Neuronal stem cell (in vitro differentiated cells): ENCODE results near the gene DNAH8.

ENCODE experiments used
- DNase-seq: peaks from one replicate; pipeline ENCODE4 v3.0.0-alpha.2; 2013; ENCODE audit warnings: low spot score
- H2AFZ ChIP-seq: one replicate; pipeline ENCODE4 v1.6.1; 2013; ENCODE audit warnings: mild to moderate bottlenecking, low read length, inconsistent platforms
- H2AK5ac ChIP-seq: 2 replicates; pipeline ENCODE4 v1.6.1; 2013; ENCODE audit warnings: low read depth, mild to moderate bottlenecking, inconsistent platforms, low read length, moderate library complexity, mixed read lengths
- H2BK120ac ChIP-seq: 2 replicates; pipeline ENCODE4 v1.6.1; 2013; ENCODE audit warnings: low read depth, mild to moderate bottlenecking, inconsistent platforms, low read length, moderate library complexity, mixed read lengths
- H2BK12ac ChIP-seq: one replicate; pipeline ENCODE4 v1.6.1; 2013; ENCODE audit warnings: low read length, inconsistent platforms
- H2BK15ac ChIP-seq: 2 replicates; pipeline ENCODE4 v1.6.1; 2013; ENCODE audit warnings: mild to moderate bottlenecking, low read length, inconsistent platforms, mixed read lengths
- H2BK5ac ChIP-seq: one replicate; pipeline ENCODE4 v1.6.1; 2013; ENCODE audit warnings: inconsistent platforms, mild to moderate bottlenecking, low read length, moderate library complexity
- H3K14ac ChIP-seq: one replicate; pipeline ENCODE4 v1.6.1; 2013; ENCODE audit warnings: low read length, inconsistent platforms
- H3K18ac ChIP-seq: 2 replicates; pipeline ENCODE4 v1.6.1; 2013; ENCODE audit warnings: low read length, inconsistent platforms
- H3K23ac ChIP-seq: 2 replicates; pipeline ENCODE4 v1.6.1; 2013; ENCODE audit warnings: low read depth, mild to moderate bottlenecking, mixed read lengths, low read length, inconsistent platforms; ENCODE audit not compliant: poor library complexity
- H3K27ac ChIP-seq: replicated peaks from 3 replicates; pipeline ENCODE4 v1.5.1; 2013; ENCODE audit warnings: low read length, inconsistent platforms
- H3K27me3 ChIP-seq, 3 experiments: 2 replicates each; pipeline ENCODE4 v1.6.1; 2013; ENCODE audit warnings: low read length in 3 of 3, mild to moderate bottlenecking in 2 of 3, inconsistent platforms in 1 of 3, low read depth in 1 of 3, mixed read lengths in 1 of 3, moderate library complexity in 1 of 3; ENCODE audit not compliant: control insufficient read depth in 3 of 3, insufficient read depth in 3 of 3
- H3K36me3 ChIP-seq, 2 donors: replicated peaks in 1 of 2; 2 replicates each; pipeline ENCODE4 v1.6.1; 2013; ENCODE audit warnings: low read length in 2 of 2; ENCODE audit not compliant: control insufficient read depth in 2 of 2, insufficient read depth in 2 of 2
- H3K4ac ChIP-seq: 2 replicates; pipeline ENCODE4 v1.6.1; 2013; ENCODE audit warnings: inconsistent platforms, mild to moderate bottlenecking, low read length, moderate library complexity
- H3K4me1 ChIP-seq, 2 donors: 1 replicate in 1 of 2; 2 replicates in 1 of 2; pipeline ENCODE4 v1.6.1; 2013; ENCODE audit warnings: low read length in 2 of 2, low read depth in 1 of 2; ENCODE audit not compliant: control insufficient read depth in 2 of 2, insufficient read depth in 1 of 2
- H3K4me2 ChIP-seq: one replicate; pipeline ENCODE4 v1.6.1; 2013; ENCODE audit warnings: mild to moderate bottlenecking, low read length, inconsistent platforms; ENCODE audit not compliant: insufficient read depth, poor library complexity, severe bottlenecking
- H3K4me3 ChIP-seq, 2 donors: 2 replicates each; pipeline ENCODE4 v1.5.1; 2013; ENCODE audit warnings: low read length in 2 of 2, mild to moderate bottlenecking in 2 of 2, inconsistent platforms in 1 of 2, moderate library complexity in 1 of 2
- H3K79me1 ChIP-seq: one replicate; pipeline ENCODE4 v1.6.1; 2013; ENCODE audit warnings: low read depth, mild to moderate bottlenecking, inconsistent platforms, low read length, moderate library complexity
- H3K9ac ChIP-seq: one replicate; pipeline ENCODE4 v1.6.1; 2013; ENCODE audit warnings: mild to moderate bottlenecking, low read depth, low read length, inconsistent platforms; ENCODE audit not compliant: poor library complexity
- H3K9me3 ChIP-seq, 2 donors: replicated peaks in 1 of 2; 2 replicates each; pipeline versions ENCODE3 to v1.6.1; 2013; ENCODE audit warnings: low read length in 2 of 2, mild to moderate bottlenecking in 2 of 2, inconsistent platforms in 1 of 2, low read depth in 1 of 2, mixed read lengths in 1 of 2, moderate library complexity in 1 of 2; ENCODE audit not compliant: control insufficient read depth in 2 of 2, insufficient read depth in 1 of 2
- H4K8ac ChIP-seq: one replicate; pipeline ENCODE4 v1.6.1; 2013; ENCODE audit warnings: low read depth, mild to moderate bottlenecking, inconsistent platforms, low read length, moderate library complexity
- H4K91ac ChIP-seq: one replicate; pipeline ENCODE4 v1.6.1; 2013; ENCODE audit warnings: low read length, low read depth, mild to moderate bottlenecking, inconsistent platforms; ENCODE audit not compliant: poor library complexity
- WGBS, 2 donors: extraction: QIAGEN DNeasy Blood & Tissue Kit; methylation state at CpG; one replicate each; pipeline ENCODE4 v1.1.7; 2013; ENCODE audit warnings: missing lambda C conversion rate in 2 of 2, mixed read lengths in 1 of 2; ENCODE audit not compliant: insufficient read length in 2 of 2, insufficient replicate concordance in 1 of 2; ENCODE audit errors: extremely low coverage in 2 of 2; 5-methylcytosine and 5-hydroxymethylcytosine counted together

The DNAH8 gene

GRCh38 chr6:38929560-38929959 lies 214.4 kb downstream of the DNAH8 start:
- H3K9me3 ChIP-seq, result no peaks in the 10 kb centered on the region
- H3K4me1 ChIP-seq, result peaks cover 0 to 3% of the 10 kb centered on the region in 2 donors
- DNase-seq, result no peak
- H2BK120ac ChIP-seq, result no peak overlapping the region
- no peak overlapping the region for H3K9ac ChIP-seq
- no peaks in the 10 kb centered on the region for H3K36me3 ChIP-seq
- H2BK12ac ChIP-seq, result no peak overlapping the region
- H3K27me3 ChIP-seq, result peaks cover 0 to 11% (median 0%) of the 10 kb centered on the region in 3 experiments
- no peak overlapping the region for H2AK5ac ChIP-seq
- no peak overlapping the region for H2BK5ac ChIP-seq
- no peak overlapping the region for H4K8ac ChIP-seq
- no CpG with 5 or more reads among the region's 5 CpGs for WGBS, 2 donors
- no peak overlapping the region for H3K4me3 ChIP-seq
- H2BK15ac ChIP-seq, result no peak overlapping the region
- H3K18ac ChIP-seq, result no peak overlapping the region
- no peak overlapping the region for H3K27ac ChIP-seq
- H3K4ac ChIP-seq, result no peak overlapping the region
- no peak overlapping the region for H3K23ac ChIP-seq
- no peak overlapping the region for H2AFZ ChIP-seq
- no peaks in the 10 kb centered on the region for H3K79me1 ChIP-seq
- H3K4me2 ChIP-seq, result no peak overlapping the region
- H3K14ac ChIP-seq, result no peak overlapping the region
- H4K91ac ChIP-seq, result no peak overlapping the region

- Histone ChIP-seq H3K4ac (no peak overlapping the region), H3K36me3 (no peaks in the 10 kb centered on the region), H4K8ac (no peak overlapping the region), H3K23ac (no peak overlapping the region), H3K4me1 (no peaks in the 10 kb centered on the region), H3K9me3 (no peaks in the 10 kb centered on the region), H4K91ac (no peak overlapping the region), H3K9ac (no peak overlapping the region), H3K4me2 (no peak overlapping the region), H3K14ac (no peak overlapping the region), H3K79me1 (no peaks in the 10 kb centered on the region), H2AK5ac (no peak overlapping the region), H3K27me3 (peaks cover 0 to 7% (median 0%) of the 10 kb centered on the region in 3 experiments), H2BK120ac (no peak overlapping the region), H2BK15ac (no peak overlapping the region), H3K18ac (no peak overlapping the region), H3K4me3 (no peak overlapping the region), H2AFZ (no peak overlapping the region), H3K27ac (no peak overlapping the region), H2BK5ac (no peak overlapping the region), H2BK12ac (no peak overlapping the region)
- WGBS, 2 donors, result no CpG with 5 or more reads among the region's 3 CpGs
- DNase-seq, result no peak
These were observed 218.3 kb downstream of the DNAH8 start for GRCh38 chr6:38933426-38933825.

- Histone ChIP-seq H2AK5ac (no peak overlapping the region), H3K36me3 (no peaks in the 10 kb centered on the region), H4K91ac (no peak overlapping the region), H3K27me3 (peaks cover 0 to 5% (median 0%) of the 10 kb centered on the region in 3 experiments), H3K27ac (no peak overlapping the region), H2BK15ac (no peak overlapping the region), H3K9me3 (no peaks in the 10 kb centered on the region), H3K14ac (no peak overlapping the region), H4K8ac (no peak overlapping the region), H2BK5ac (no peak overlapping the region), H3K4ac (no peak overlapping the region), H3K18ac (no peak overlapping the region), H2BK12ac (no peak overlapping the region), H2AFZ (no peak overlapping the region), H2BK120ac (no peak overlapping the region), H3K79me1 (no peaks in the 10 kb centered on the region), H3K23ac (no peak overlapping the region), H3K4me1 (no peaks in the 10 kb centered on the region), H3K4me3 (no peak overlapping the region), H3K4me2 (no peak overlapping the region), H3K9ac (no peak overlapping the region)
- no peak for DNase-seq
- no CpG with 5 or more reads among the region's 1 CpG for WGBS, 2 donors
These were observed 219.9 kb downstream of the DNAH8 start for GRCh38 chr6:38935051-38935450.

- Histone ChIP-seq H3K27ac (no peak overlapping the region), H2AK5ac (no peak overlapping the region), H2AFZ (no peak overlapping the region), H3K4me2 (no peak overlapping the region), H3K4me1 (peaks cover 0 to 2% of the 10 kb centered on the region in 2 donors), H2BK15ac (no peak overlapping the region), H3K4me3 (no peak overlapping the region), H2BK12ac (no peak overlapping the region), H3K14ac (no peak overlapping the region), H2BK120ac (no peak overlapping the region), H3K18ac (no peak overlapping the region), H4K91ac (no peak overlapping the region), H3K23ac (no peak overlapping the region), H3K27me3 (no peaks in the 10 kb centered on the region), H4K8ac (no peak overlapping the region), H3K36me3 (no peaks in the 10 kb centered on the region), H3K79me1 (no peaks in the 10 kb centered on the region), H3K9me3 (no peaks in the 10 kb centered on the region), H2BK5ac (no peak overlapping the region), H3K9ac (no peak overlapping the region), H3K4ac (no peak overlapping the region)
- WGBS, 2 donors, result no CpG with 5 or more reads among the region's 15 CpGs
- no peak for DNase-seq
These were observed 222.9 kb downstream of the DNAH8 start for GRCh38 chr6:38937839-38938613.
